ENCODE data around the gene KCTD1.
A peak's percentile ranks its signal among the peaks of the same experiment; 100 is the strongest.

The KCTD1 gene

GRCh38 chr18:26553943-26554342, 5.6 kb upstream of the KCTD1 start:
- Histone ChIP-seq H4K91ac (ENCODE audit: low read depth, low read length, poor library complexity) (no peak overlapping the region), H3K4ac (ENCODE audit: low read length) (no peak overlapping the region), H3K79me1 (ENCODE audit: low read depth, low read length) (no peaks in the 10 kb centered on the region), H2AFZ (ENCODE audit: low read length) (no peak overlapping the region), H3K14ac (ENCODE audit: low read length) (no peak overlapping the region), H2BK120ac (ENCODE audit: low read depth, low read length) (no peak overlapping the region), H3K4me2 (ENCODE audit: insufficient read depth, low read length, poor library complexity, severe bottlenecking) (no peak overlapping the region), H3K27ac (replicated peaks; ENCODE audit: low read length) (no peak overlapping the region), H3K9ac (ENCODE audit: low read depth, low read length, poor library complexity) (no peak overlapping the region), H3K23ac (ENCODE audit: low read depth, low read length, poor library complexity) (no peak overlapping the region), H3K9me3 (replicated peaks in 1 of 2; ENCODE audit: control insufficient read depth in 2 of 2, insufficient read depth in 1 of 2, low read depth in 1 of 2, low read length in 2 of 2) (peaks cover 0 to 4% of the 10 kb centered on the region in 2 donors), H3K4me1 (ENCODE audit: control insufficient read depth in 2 of 2, insufficient read depth in 1 of 2, low read depth in 1 of 2, low read length in 2 of 2) (peaks cover 14 to 15% of the 10 kb centered on the region in 2 donors), H2BK12ac (ENCODE audit: low read length) (no peak overlapping the region), H2AK5ac (ENCODE audit: low read depth, low read length) (no peak overlapping the region), H2BK15ac (ENCODE audit: low read length) (no peak overlapping the region), H3K18ac (ENCODE audit: low read length) (no peak overlapping the region), H4K8ac (ENCODE audit: low read depth, low read length) (no peak overlapping the region), H3K36me3 (replicated peaks in 1 of 2; ENCODE audit: control insufficient read depth in 2 of 2, insufficient read depth in 2 of 2, low read length in 2 of 2) (no peaks in the 10 kb centered on the region), H3K27me3 (ENCODE audit: control insufficient read depth in 3 of 3, insufficient read depth in 3 of 3, low read depth in 1 of 3, low read length in 3 of 3) (peaks cover 9 to 30% (median 12%) of the 10 kb centered on the region in 3 experiments), H2BK5ac (ENCODE audit: low read length) (no peak overlapping the region), H3K4me3 (ENCODE audit: low read length in 2 of 2) (no peak overlapping the region)
- no CpG with 5 or more reads among the region's 1 CpG for WGBS, 2 donors (ENCODE audit: extremely low coverage in 2 of 2, insufficient read length in 2 of 2, insufficient replicate concordance in 1 of 2)
- DNase-seq (ENCODE audit: low spot score), result no peak

DNA sequence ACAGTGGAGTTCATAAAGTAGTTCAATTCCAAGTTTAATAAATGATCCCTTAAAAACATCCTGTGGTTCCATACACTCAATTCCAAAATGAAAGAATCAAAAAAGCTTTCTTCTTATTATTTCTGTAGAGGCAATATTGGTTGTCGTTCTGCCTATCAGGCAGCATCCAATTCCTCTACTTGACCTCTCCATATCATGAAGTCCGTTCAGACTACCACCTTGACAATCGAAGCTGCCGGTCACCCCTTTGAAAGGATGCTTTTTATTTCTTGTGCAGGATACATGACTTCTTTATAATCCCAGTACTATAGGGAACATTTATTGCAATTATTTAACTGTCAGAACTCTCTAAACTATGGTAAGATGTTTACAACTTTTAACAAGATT, 3.3 kb upstream of the KCTD1 start:
- H3K36me3 ChIP-seq (replicated peaks in 1 of 2; ENCODE audit: control insufficient read depth in 2 of 2, insufficient read depth in 2 of 2, low read length in 2 of 2), result peaks cover 0 to 10% of the 10 kb centered on the region in 2 donors
- no peak overlapping the region for H3K4me2 ChIP-seq (ENCODE audit: insufficient read depth, low read length, poor library complexity, severe bottlenecking)
- no CpG with 5 or more reads among the region's 4 CpGs for WGBS, 2 donors (ENCODE audit: extremely low coverage in 2 of 2, insufficient read length in 2 of 2, insufficient replicate concordance in 1 of 2)
- no peak for DNase-seq (ENCODE audit: low spot score)
- no peak overlapping the region for H3K23ac ChIP-seq (ENCODE audit: low read depth, low read length, poor library complexity)
- H3K18ac ChIP-seq (ENCODE audit: low read length), result no peak overlapping the region
- H3K4me1 ChIP-seq (ENCODE audit: control insufficient read depth in 2 of 2, insufficient read depth in 1 of 2, low read depth in 1 of 2, low read length in 2 of 2), result peaks cover 21 to 24% of the 10 kb centered on the region in 2 donors
- no peak overlapping the region for H4K8ac ChIP-seq (ENCODE audit: low read depth, low read length)
- no peak overlapping the region for H4K91ac ChIP-seq (ENCODE audit: low read depth, low read length, poor library complexity)
- H2AK5ac ChIP-seq (ENCODE audit: low read depth, low read length), result no peak overlapping the region
- no peak overlapping the region for H3K4me3 ChIP-seq (ENCODE audit: low read length in 2 of 2)
- H3K9ac ChIP-seq (ENCODE audit: low read depth, low read length, poor library complexity), result no peak overlapping the region
- no peak overlapping the region for H2AFZ ChIP-seq (ENCODE audit: low read length)
- peaks cover 5% of the 10 kb centered on the region for H3K79me1 ChIP-seq (ENCODE audit: low read depth, low read length)
- H3K27me3 ChIP-seq (ENCODE audit: control insufficient read depth in 3 of 3, insufficient read depth in 3 of 3, low read depth in 1 of 3, low read length in 3 of 3), result peaks cover 12 to 44% (median 16%) of the 10 kb centered on the region in 3 experiments
- H2BK120ac ChIP-seq (ENCODE audit: low read depth, low read length), result no peak overlapping the region
- H3K4ac ChIP-seq (ENCODE audit: low read length), result no peak overlapping the region
- H3K14ac ChIP-seq (ENCODE audit: low read length), result no peak overlapping the region
- no peak overlapping the region for H2BK15ac ChIP-seq (ENCODE audit: low read length)
- no peak overlapping the region for H3K27ac ChIP-seq (replicated peaks; ENCODE audit: low read length)
- peaks cover 0 to 13% of the 10 kb centered on the region in 2 donors for H3K9me3 ChIP-seq (replicated peaks in 1 of 2; ENCODE audit: control insufficient read depth in 2 of 2, insufficient read depth in 1 of 2, low read depth in 1 of 2, low read length in 2 of 2)
- no peak overlapping the region for H2BK12ac ChIP-seq (ENCODE audit: low read length)
- H2BK5ac ChIP-seq (ENCODE audit: low read length), result no peak overlapping the region

DNA sequence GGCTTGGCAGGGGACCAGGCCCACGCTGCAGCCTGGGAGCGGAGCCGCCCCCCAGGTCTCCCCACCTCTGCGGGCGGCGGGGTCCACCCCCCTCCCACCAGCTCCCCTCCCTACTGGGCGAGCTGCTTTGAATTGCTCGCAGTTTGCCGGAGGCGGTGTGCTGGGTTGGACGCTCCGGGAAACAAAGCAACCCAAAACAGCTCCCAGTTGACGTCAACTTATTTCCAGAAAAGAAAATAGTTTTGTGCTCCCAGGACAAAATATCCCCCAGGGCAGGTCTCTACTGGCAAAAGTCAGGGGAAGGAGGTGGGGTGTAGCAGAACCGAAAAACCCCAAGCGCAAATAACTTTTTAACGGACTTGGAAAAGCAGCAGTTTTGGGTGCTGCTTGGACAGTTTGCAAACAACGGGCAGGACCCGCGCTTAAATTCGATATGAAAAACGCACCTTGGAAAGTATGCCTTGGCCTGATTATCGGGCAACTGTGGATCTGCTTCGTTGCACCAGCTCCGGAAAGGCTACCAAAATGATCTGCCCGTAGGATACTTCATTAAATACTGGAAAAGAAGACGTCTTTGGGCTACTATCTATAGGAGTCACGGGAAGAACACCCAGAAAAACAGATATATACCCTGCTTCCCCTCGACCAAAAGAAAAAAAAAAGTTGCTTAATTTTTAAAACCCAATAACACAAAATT, 2.8 kb upstream of the KCTD1 start:
- Histone ChIP-seq H3K27me3 (ENCODE audit: control insufficient read depth in 3 of 3, insufficient read depth in 3 of 3, low read depth in 1 of 3, low read length in 3 of 3) (peaks cover 12 to 49% (median 16%) of the 10 kb centered on the region in 3 experiments), H2AFZ (ENCODE audit: low read length) (peak overlapping the region; percentile 97), H4K8ac (ENCODE audit: low read depth, low read length) (no peak overlapping the region), H3K4me3 (ENCODE audit: low read length in 2 of 2) (peak overlapping the region; percentile 69 to 90), H3K27ac (replicated peaks; ENCODE audit: low read length) (no peak overlapping the region), H2BK12ac (ENCODE audit: low read length) (no peak overlapping the region), H3K36me3 (replicated peaks in 1 of 2; ENCODE audit: control insufficient read depth in 2 of 2, insufficient read depth in 2 of 2, low read length in 2 of 2) (peaks cover 0 to 15% of the 10 kb centered on the region in 2 donors), H2AK5ac (ENCODE audit: low read depth, low read length) (no peak overlapping the region), H4K91ac (ENCODE audit: low read depth, low read length, poor library complexity) (no peak overlapping the region), H3K4me2 (ENCODE audit: insufficient read depth, low read length, poor library complexity, severe bottlenecking) (peak overlapping the region; percentile 98), H2BK15ac (ENCODE audit: low read length) (peak overlapping the region; percentile 75), H3K4me1 (ENCODE audit: control insufficient read depth in 2 of 2, insufficient read depth in 1 of 2, low read depth in 1 of 2, low read length in 2 of 2) (peaks cover 21 to 25% of the 10 kb centered on the region in 2 donors), H3K23ac (ENCODE audit: low read depth, low read length, poor library complexity) (peak overlapping the region; percentile 55), H3K4ac (ENCODE audit: low read length) (no peak overlapping the region), H3K9ac (ENCODE audit: low read depth, low read length, poor library complexity) (no peak overlapping the region), H3K18ac (ENCODE audit: low read length) (peak overlapping the region; percentile 83), H3K14ac (ENCODE audit: low read length) (no peak overlapping the region), H3K9me3 (replicated peaks in 1 of 2; ENCODE audit: control insufficient read depth in 2 of 2, insufficient read depth in 1 of 2, low read depth in 1 of 2, low read length in 2 of 2) (peaks cover 0 to 13% of the 10 kb centered on the region in 2 donors), H2BK120ac (ENCODE audit: low read depth, low read length) (no peak overlapping the region), H3K79me1 (ENCODE audit: low read depth, low read length) (peaks cover 5% of the 10 kb centered on the region), H2BK5ac (ENCODE audit: low read length) (peak overlapping the region; percentile 66)
- DNase-seq (ENCODE audit: low spot score), result peak; percentile 47
- no CpG with 5 or more reads among the region's 28 CpGs for WGBS, 2 donors (ENCODE audit: extremely low coverage in 2 of 2, insufficient read length in 2 of 2, insufficient replicate concordance in 1 of 2)

DNA sequence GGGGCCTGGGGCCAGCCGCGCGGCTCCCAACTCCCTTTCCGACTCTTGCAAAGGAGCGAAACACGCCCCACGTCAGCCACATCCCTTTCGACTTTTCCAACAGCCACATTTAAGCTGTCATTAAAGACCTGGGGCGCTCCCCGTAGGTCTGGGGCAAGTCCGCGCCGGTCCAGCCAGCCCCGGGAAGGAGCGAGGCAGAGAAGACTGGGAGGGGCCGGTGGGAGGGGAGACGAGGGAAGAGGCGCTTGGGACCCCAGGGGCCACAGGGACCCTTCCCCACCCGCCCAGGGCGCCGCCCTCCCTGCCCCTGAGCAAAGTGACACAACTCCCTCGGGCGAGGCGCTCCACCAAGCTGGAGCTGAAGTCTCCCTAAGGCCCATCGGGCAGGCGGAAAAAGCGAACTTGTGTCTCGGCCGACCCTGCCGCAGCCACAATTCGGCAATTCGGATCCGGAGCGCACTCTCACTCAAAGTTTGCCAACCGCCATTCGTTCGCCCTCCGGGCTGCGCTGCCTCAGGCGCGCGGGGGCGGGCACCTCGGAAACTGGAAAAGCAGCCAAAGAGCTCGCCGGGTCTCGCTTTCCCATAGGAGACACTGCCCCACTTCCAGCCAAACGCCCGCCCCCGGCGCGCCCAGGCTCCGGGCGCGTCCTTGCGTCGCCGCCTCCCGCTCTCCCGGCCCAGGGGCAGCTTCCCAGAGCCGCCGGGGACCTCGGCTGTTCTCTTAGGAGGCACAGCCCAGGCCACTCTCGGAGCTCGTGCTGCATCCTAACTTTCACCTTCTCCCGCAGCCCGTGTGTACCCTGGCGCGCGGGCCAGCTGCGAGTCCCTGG, 1.1 kb upstream of the KCTD1 start:
- peak overlapping the region; percentile 56 for H3K9ac ChIP-seq (ENCODE audit: low read depth, low read length, poor library complexity)
- H3K23ac ChIP-seq (ENCODE audit: low read depth, low read length, poor library complexity), result peak overlapping the region; percentile 87
- peak overlapping the region; percentile 92 for H3K18ac ChIP-seq (ENCODE audit: low read length)
- H2BK12ac ChIP-seq (ENCODE audit: low read length), result peak overlapping the region; percentile 35
- H3K27ac ChIP-seq (replicated peaks; ENCODE audit: low read length), result no peak overlapping the region
- H3K4me2 ChIP-seq (ENCODE audit: insufficient read depth, low read length, poor library complexity, severe bottlenecking), result peak overlapping the region; percentile 98
- H2AK5ac ChIP-seq (ENCODE audit: low read depth, low read length), result no peak overlapping the region
- H3K27me3 ChIP-seq (ENCODE audit: control insufficient read depth in 3 of 3, insufficient read depth in 3 of 3, low read depth in 1 of 3, low read length in 3 of 3), result peaks cover 12 to 49% (median 16%) of the 10 kb centered on the region in 3 experiments
- H4K8ac ChIP-seq (ENCODE audit: low read depth, low read length), result no peak overlapping the region
- no peak overlapping the region for H4K91ac ChIP-seq (ENCODE audit: low read depth, low read length, poor library complexity)
- H3K79me1 ChIP-seq (ENCODE audit: low read depth, low read length), result peaks cover 5% of the 10 kb centered on the region
- no peak overlapping the region for H3K4ac ChIP-seq (ENCODE audit: low read length)
- H3K36me3 ChIP-seq (replicated peaks in 1 of 2; ENCODE audit: control insufficient read depth in 2 of 2, insufficient read depth in 2 of 2, low read length in 2 of 2), result peaks cover 0 to 32% of the 10 kb centered on the region in 2 donors
- H3K4me1 ChIP-seq (ENCODE audit: control insufficient read depth in 2 of 2, insufficient read depth in 1 of 2, low read depth in 1 of 2, low read length in 2 of 2), result peaks cover 22 to 29% of the 10 kb centered on the region in 2 donors
- peak overlapping the region; percentile 97 for H2AFZ ChIP-seq (ENCODE audit: low read length)
- peaks cover 0 to 13% of the 10 kb centered on the region in 2 donors for H3K9me3 ChIP-seq (replicated peaks in 1 of 2; ENCODE audit: control insufficient read depth in 2 of 2, insufficient read depth in 1 of 2, low read depth in 1 of 2, low read length in 2 of 2)
- peak overlapping the region; percentile 81 to 90 for H3K4me3 ChIP-seq (ENCODE audit: low read length in 2 of 2)
- peak; percentile 51 for DNase-seq (ENCODE audit: low spot score)
- H2BK120ac ChIP-seq (ENCODE audit: low read depth, low read length), result peak overlapping the region; percentile 53
- H3K14ac ChIP-seq (ENCODE audit: low read length), result peak overlapping the region; percentile 50
- peak overlapping the region; percentile 86 for H2BK15ac ChIP-seq (ENCODE audit: low read length)
- H2BK5ac ChIP-seq (ENCODE audit: low read length), result peak overlapping the region; percentile 47
- WGBS, 2 donors (ENCODE audit: extremely low coverage in 2 of 2, insufficient read length in 2 of 2, insufficient replicate concordance in 1 of 2), result no CpG with 5 or more reads among the region's 71 CpGs
